Uterus (tissue), 4 donors: ENCODE measurements around the gene FBN2. TPM values are rescaled to one million over a fixed set of nuclear protein-coding genes. Genes with fewer than 3 reads are reported as not detected.

ENCODE experiments used
- DNase-seq, 2 donors: peaks; one replicate each; pipeline ENCODE4 v3.0.0-alpha.2; 2019 to 2020
- H3K27ac ChIP-seq, 2 donors: fragments of 200-600 bp; sonication (generic); 1 replicate in 1 of 2; 2 replicates in 1 of 2; pipeline ENCODE4 v1.5.1; 2016 to 2018
- H3K27me3 ChIP-seq, 2 donors: fragments of 200-600 bp; sonication (generic); one replicate each; pipeline ENCODE4 v1.5.1; 2018 to 2019; ENCODE audit warnings: control low read depth in 1 of 2
- H3K36me3 ChIP-seq, 2 donors: fragments of 200-600 bp; sonication (generic); one replicate each; pipeline ENCODE4 v1.5.1; 2019; ENCODE audit warnings: control low read depth in 1 of 2
- H3K4me1 ChIP-seq, 2 donors: fragments of 200-600 bp; sonication (generic); one replicate each; pipeline ENCODE4 v1.5.1; 2018 to 2019; ENCODE audit warnings: control low read depth in 1 of 2
- H3K4me3 ChIP-seq, 2 donors: fragments of 200-600 bp; sonication (generic); 1 replicate in 1 of 2; 2 replicates in 1 of 2; pipeline ENCODE4 v1.5.1; 2018 to 2019; ENCODE audit warnings: mild to moderate bottlenecking in 1 of 2
- H3K9me3 ChIP-seq, 2 donors: fragments of 200-600 bp; sonication (generic); one replicate each; pipeline ENCODE4 v1.5.1; 2019; ENCODE audit warnings: control low read depth in 1 of 2
- CTCF ChIP-seq, 4 experiments: fragments of 200-600 bp in 2 of 4; fragments of 450-650 bp in 2 of 4; sonication (generic) in 2 of 4; IDR thresholded peaks; one replicate each; pipeline ENCODE4 v1.5.1; 2016 to 2019; ENCODE audit warnings: antibody characterized with exemption in 4 of 4, mild to moderate bottlenecking in 2 of 4, moderate library complexity in 1 of 4
- POLR2A ChIP-seq, 2 donors: fragments of 450-650 bp; IDR thresholded peaks; one replicate each; pipeline ENCODE4 v1.6.1; 2016; ENCODE audit warnings: antibody characterized with exemption in 2 of 2, mild to moderate bottlenecking in 1 of 2, moderate library complexity in 1 of 2
- intact Hi-C: fragments of 100-400 bp; cut with DNase I; formaldehyde crosslinking; loops from one replicate; pipeline ENCODE4 v1.15.1; 2023; ENCODE audit warnings: low total_unique reads
- total RNA-seq, 4 donors: library from RNA; depleted of rRNA in 3 of 4; stranded (reverse); fragments of >200 nt in 3 of 4; gene quantifications; one replicate each; pipeline versions ENCODE4 v1.1.0 to v1.2.4, GENCODE V29; 2014 to 2023
- donor health status: DM: yes; HTN: yes; CAD: no.

FBN2 gene
- total RNA-seq, 4 donors from 2014 or later, result 1.0 to 389 (median 2.8) TPM

DNA sequence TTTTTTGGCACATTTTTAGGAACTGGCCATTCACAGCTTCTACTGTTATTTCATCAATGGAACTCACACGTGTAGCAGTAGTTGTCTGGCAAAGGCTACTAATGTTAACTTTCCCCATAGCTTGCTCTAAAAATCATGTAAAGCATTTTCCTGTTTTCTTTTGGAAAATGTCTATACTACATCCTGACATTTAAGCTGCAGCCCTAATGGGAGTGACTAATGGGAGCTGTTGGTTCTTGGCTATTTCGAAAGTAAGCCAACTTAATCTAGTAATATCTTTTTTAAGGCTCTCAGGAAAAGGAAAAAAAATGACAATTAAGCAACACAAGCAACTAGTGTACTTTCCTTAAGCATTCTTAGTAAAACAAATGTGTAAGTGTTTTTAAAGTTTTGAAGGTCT is 285.3 kb downstream of the FBN2 start:
- Histone ChIP-seq H3K4me3 (no peak overlapping the region), H3K36me3 (no peaks in the 10 kb centered on the region), H3K27me3 (no peaks in the 10 kb centered on the region), H3K4me1 (no peaks in the 10 kb centered on the region), H3K9me3 (no peaks in the 10 kb centered on the region), H3K27ac (peak overlapping the region in 1 of 2 donors; percentile 24)
- intact Hi-C loops, result no loop called here
- DNase-seq, result no peak
- TF ChIP-seq CTCF (IDR thresholded peaks at IDR 0.05) (no peak), POLR2A (IDR thresholded peaks at IDR 0.05) (no peak)

GRCh38 chr5:128252196-128252595 is 285.8 kb downstream of the FBN2 start:
- TF ChIP-seq CTCF (IDR thresholded peaks at IDR 0.05) (no peak), POLR2A (IDR thresholded peaks at IDR 0.05) (no peak)
- Histone ChIP-seq H3K36me3 (no peaks in the 10 kb centered on the region), H3K27me3 (no peaks in the 10 kb centered on the region), H3K27ac (no peak overlapping the region), H3K4me3 (no peak overlapping the region), H3K9me3 (no peaks in the 10 kb centered on the region), H3K4me1 (no peaks in the 10 kb centered on the region)
- intact Hi-C loops, result no loop called here
- DNase-seq, result no peak

DNA sequence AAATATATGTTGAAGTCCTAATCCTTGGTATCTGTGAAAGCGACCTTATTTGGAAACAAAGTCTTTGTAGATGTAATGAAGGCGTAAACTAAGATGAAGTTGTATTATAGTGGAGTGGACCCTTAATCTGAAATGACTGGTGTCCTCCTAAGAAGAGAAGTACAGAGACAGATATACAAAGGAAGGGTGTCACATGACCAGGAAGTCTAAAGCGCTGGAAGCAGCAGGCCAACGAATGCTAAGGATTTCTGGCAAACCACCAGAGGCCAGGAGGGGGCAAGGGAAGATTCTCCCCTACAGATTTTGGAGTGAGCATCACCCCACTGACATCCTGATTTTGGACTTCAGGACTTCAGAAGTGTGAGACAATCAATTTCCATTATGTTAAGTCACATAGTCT is 292.1 kb downstream of the FBN2 start:
- H3K36me3 ChIP-seq, result no peaks in the 10 kb centered on the region
- intact Hi-C loops, result no loop called here
- H3K27me3 ChIP-seq, result no peaks in the 10 kb centered on the region
- H3K4me1 ChIP-seq, result no peaks in the 10 kb centered on the region
- no peak for DNase-seq
- no peaks in the 10 kb centered on the region for H3K9me3 ChIP-seq
- H3K4me3 ChIP-seq, result no peak overlapping the region
- no peak overlapping the region for H3K27ac ChIP-seq
- no peak for TF ChIP-seq CTCF (IDR thresholded peaks at IDR 0.05)
- no peak for TF ChIP-seq POLR2A (IDR thresholded peaks at IDR 0.05)

- no peak for DNase-seq
- Histone ChIP-seq H3K36me3 (no peaks in the 10 kb centered on the region), H3K27me3 (no peaks in the 10 kb centered on the region), H3K4me3 (no peak overlapping the region), H3K4me1 (no peaks in the 10 kb centered on the region), H3K27ac (no peak overlapping the region), H3K9me3 (no peaks in the 10 kb centered on the region)
- intact Hi-C loops, result no loop called here
- TF ChIP-seq CTCF (IDR thresholded peaks at IDR 0.05), result no peak
- no peak for TF ChIP-seq POLR2A (IDR thresholded peaks at IDR 0.05)
Observed at GRCh38 chr5:128243958-128244582, 294.0 kb downstream of the FBN2 start.

- no peak for TF ChIP-seq CTCF (IDR thresholded peaks at IDR 0.05)
- no peak for TF ChIP-seq POLR2A (IDR thresholded peaks at IDR 0.05)
Observed at GRCh38 chr5:128241051-128241695, 296.9 kb downstream of the FBN2 start.

More at GRCh38 chr5:128241051-128241695, 296.9 kb downstream of the FBN2 start:
- no peak for DNase-seq
- Histone ChIP-seq H3K4me1 (no peaks in the 10 kb centered on the region), H3K4me3 (no peak overlapping the region), H3K27ac (no peak overlapping the region), H3K27me3 (no peaks in the 10 kb centered on the region), H3K9me3 (no peaks in the 10 kb centered on the region), H3K36me3 (no peaks in the 10 kb centered on the region)
- intact Hi-C loops, result no loop called here
